BJ (cell line): ENCODE results near the gene MRAS. TPM values are rescaled to one million over a fixed set of nuclear protein-coding genes. Genes with fewer than 3 reads are reported as not detected.

ENCODE experiments used
- CTCF ChIA-PET: fragments of 350-600 bp; formaldehyde crosslinking; extraction: SDS; loops from one replicate; lab custom pipeline; 2021; ENCODE audit warnings: antibody characterized with exemption, inconsistent platforms; lab: Yijun Ruan, JAX
- POLR2A ChIA-PET: fragments of 300-600 bp; sonication (Branson Sonifier 250); formaldehyde crosslinking; extraction: SDS; loops from one replicate; lab custom pipeline; 2021; ENCODE audit warnings: antibody characterized with exemption; lab: Charles Lee
- DNase-seq: peaks from one replicate; pipeline ENCODE4 v3.0.0-alpha.2; 2011; ENCODE audit warnings: low read depth
- H3K27me3 ChIP-seq: 2 replicates; pipeline ENCODE4 v1.6.0; 2011; ENCODE audit warnings: low read length; ENCODE audit not compliant: control insufficient read depth, insufficient read depth
- H3K36me3 ChIP-seq: 2 replicates; pipeline ENCODE4 v1.5.1; 2011; ENCODE audit warnings: low read length; ENCODE audit not compliant: control insufficient read depth, insufficient read depth
- H3K4me3 ChIP-seq: 2 replicates; pipeline ENCODE4 v1.5.1; 2011; ENCODE audit warnings: low read depth, mild to moderate bottlenecking, control low read depth, low read length
- polyA plus RNA-seq: library from polyadenylated mRNA; depleted of rRNA; stranded (reverse); fragments of >200 nt; gene quantifications from 2 replicates; pipeline ENCODE4 v1.2.3, GENCODE V29; 2011
- TF ChIP-seq, protein P1 (sequence below): IDR thresholded peaks from 2 replicates; pipeline ENCODE4 v1.5.1; 2011; ENCODE audit warnings: low read depth, mild to moderate bottlenecking, control low read depth, inconsistent platforms, low read length, moderate library complexity; ENCODE audit not compliant: insufficient read depth

MRAS gene
- polyA plus RNA-seq, 1 experiment = 99.8 TPM

DNA sequence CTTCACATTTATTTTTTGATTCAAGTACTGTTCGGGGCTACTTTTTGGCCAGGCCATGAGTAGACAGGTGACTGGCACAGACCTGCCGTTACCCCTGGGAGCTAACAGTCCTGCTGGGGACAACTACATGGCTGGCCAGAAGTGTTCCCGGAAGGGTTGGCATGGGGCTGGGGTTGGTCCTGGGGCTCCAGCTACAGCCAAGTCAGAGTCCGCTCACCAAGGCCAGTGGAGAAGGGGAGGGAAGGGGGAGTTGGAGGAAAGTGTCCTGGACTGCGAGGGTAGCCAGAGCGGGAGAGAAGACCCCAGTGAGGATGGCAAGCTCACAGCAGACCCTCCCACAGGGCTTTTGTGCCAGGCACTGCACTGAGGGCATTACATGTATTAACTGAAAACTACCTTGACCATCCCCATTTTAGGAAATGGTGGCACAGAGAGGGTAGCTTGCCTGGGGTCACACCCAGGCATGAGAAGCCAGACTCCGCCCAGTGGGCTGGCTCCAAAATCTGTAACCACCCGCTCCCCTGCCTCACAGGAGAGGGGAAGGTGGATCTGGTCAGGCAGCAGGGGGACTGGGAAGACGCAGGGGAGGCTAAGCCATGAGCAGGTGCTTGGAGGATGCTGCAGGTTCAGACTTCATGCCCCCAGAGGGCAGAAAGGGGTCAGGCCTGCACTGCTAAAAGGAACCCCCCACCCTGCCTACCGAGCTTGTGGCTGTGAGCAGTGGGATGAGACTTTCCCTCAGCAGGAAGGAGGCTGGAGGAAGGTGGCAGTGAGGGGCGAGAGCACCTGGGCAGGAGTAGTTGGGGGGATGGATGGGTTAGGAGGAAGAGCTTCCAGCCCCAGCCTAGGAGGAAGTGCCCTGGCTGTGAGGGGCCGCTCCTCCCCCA, 47.7 kb downstream of the MRAS start:
- ChIA-PET CTCF (interaction anchor here (1.6 to 2.5 kb wide), 3 partner anchors 21 to 65 kb away, joined by 4 to 7 read pairs (median 4); partner anchors contain the start of gene MRAS), POLR2A (no interaction called here)
- TF ChIP-seq, protein P1, sequence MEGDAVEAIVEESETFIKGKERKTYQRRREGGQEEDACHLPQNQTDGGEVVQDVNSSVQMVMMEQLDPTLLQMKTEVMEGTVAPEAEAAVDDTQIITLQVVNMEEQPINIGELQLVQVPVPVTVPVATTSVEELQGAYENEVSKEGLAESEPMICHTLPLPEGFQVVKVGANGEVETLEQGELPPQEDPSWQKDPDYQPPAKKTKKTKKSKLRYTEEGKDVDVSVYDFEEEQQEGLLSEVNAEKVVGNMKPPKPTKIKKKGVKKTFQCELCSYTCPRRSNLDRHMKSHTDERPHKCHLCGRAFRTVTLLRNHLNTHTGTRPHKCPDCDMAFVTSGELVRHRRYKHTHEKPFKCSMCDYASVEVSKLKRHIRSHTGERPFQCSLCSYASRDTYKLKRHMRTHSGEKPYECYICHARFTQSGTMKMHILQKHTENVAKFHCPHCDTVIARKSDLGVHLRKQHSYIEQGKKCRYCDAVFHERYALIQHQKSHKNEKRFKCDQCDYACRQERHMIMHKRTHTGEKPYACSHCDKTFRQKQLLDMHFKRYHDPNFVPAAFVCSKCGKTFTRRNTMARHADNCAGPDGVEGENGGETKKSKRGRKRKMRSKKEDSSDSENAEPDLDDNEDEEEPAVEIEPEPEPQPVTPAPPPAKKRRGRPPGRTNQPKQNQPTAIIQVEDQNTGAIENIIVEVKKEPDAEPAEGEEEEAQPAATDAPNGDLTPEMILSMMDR = no peak

DNA sequence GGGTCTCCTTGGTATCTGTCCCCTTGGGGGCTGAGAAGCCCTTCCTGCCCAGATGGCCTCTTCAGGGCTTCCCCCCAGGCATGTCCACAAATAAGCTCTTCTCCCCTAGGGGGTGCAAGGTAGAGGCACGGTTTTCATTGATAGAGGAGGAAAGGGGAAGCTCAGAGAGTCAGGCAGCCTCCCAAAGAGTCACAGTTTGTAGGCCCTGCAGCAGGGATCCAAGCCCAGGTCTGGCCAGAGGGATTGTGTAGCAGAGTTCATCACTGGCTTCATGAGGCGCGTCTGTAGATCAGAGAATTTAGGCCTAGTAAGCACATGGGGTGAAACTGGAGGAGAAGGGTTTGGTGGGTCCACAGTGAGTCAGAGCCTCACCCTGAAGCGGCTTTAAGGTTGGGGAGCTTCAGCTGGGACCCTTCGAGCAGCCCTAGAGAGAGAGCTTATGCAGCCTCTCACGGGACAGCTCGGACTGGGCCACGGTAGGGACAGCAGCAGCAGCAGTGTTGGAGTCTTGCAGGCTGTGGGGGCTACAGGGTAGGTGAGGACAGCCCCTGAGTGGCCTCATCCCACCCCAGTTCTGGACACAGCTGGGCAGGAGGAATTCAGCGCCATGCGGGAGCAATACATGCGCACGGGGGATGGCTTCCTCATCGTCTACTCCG, 48.5 kb downstream of the MRAS start:
- TF ChIP-seq, protein P1 = no peak
- DNase-seq = no peak
- Histone ChIP-seq H3K4me3 (no peak overlapping the region), H3K27me3 (no peaks in the 10 kb centered on the region), H3K36me3 (peaks cover 17% of the 10 kb centered on the region)
- POLR2A ChIA-PET = no interaction called here
- CTCF ChIA-PET = interaction anchor here (1.6 to 2.5 kb wide), 5 partner anchors 10 to 66 kb away, joined by 4 to 7 read pairs (median 5); partner anchors contain the start of gene MRAS

More for the DNA sequence above, 47.7 kb downstream of the MRAS start:
- H3K36me3 ChIP-seq = peaks cover 14% of the 10 kb centered on the region
- no peak for DNase-seq
- no peaks in the 10 kb centered on the region for H3K27me3 ChIP-seq
- H3K4me3 ChIP-seq = no peak overlapping the region

DNA sequence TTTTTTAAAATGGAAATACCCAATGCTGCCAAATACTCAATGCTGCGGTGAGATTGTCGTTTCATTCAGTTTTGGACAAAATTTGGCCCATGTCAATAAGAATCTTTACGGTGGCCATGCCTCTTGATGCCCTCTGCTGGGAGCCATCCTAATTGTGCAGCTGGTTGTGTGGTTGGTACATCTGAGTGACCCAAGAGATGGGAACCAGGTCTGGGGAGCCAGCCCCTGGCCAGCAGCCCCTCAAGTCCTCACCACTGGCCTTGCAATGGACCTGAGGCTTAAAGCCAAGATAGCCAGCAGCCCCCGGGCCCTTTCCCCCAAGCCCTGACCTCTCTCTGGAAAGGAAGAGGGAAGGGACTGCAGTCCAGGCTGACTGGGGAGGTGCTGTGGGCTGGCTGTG, 49.6 kb downstream of the MRAS start:
- TF ChIP-seq, protein P1 = 0 out of 2 replicates have a peak, but pooled peaks have one; percentile 9
- ChIA-PET POLR2A (no interaction called here), CTCF (interaction anchor here (1.6 to 2.5 kb wide), 5 partner anchors 9 to 67 kb away, joined by 4 to 7 read pairs (median 5); partner anchors contain the start of gene MRAS)
- H3K36me3 ChIP-seq = peaks cover 21% of the 10 kb centered on the region
- H3K27me3 ChIP-seq = no peaks in the 10 kb centered on the region
- H3K4me3 ChIP-seq = no peak overlapping the region
- no peak for DNase-seq

DNA sequence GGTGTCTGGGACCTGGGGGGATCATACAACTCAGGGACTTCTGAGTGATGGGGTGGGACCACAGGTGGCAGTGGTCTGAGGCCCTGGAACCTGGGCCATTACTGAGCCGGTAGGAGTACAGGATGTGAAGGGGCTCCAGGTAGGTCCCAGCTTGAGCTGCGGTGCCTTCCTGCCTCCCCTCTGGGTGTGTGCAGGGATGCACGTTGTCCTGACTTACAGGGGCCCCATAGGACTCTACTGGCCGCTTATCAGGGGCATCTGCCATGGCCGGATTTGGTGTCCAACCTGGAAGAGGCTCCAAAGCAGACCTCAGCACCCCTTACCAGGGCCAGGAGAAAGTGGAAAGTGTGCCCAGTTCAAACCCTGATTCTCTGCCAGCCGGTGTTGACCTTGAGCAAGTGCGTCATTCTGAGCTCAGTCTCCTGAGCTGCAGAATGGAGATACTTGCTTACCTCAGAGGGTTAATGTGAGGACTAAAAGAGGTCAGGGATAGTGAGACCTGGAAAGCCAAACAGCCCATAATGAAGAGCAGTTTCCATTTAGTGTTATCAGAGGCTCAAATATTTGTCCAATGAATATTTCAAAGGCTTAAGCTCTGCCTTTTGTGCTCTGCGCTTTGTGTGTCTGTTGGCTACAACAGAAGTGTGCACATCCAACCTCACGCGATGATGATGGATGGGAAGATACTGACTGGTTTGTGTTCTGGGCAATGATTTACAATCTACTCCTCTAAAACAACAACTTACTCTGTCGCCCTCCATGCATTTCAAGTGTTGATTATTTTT, 50.6 kb downstream of the MRAS start:
- CTCF ChIA-PET = interaction anchor here (1.2 to 4.9 kb wide), 5 partner anchors 8 to 70 kb away, joined by 3 to 30 read pairs (median 6); no protein-coding TSS in a partner anchor
- Histone ChIP-seq H3K27me3 (no peaks in the 10 kb centered on the region), H3K36me3 (peaks cover 22% of the 10 kb centered on the region), H3K4me3 (no peak overlapping the region)
- no peak for DNase-seq
- TF ChIP-seq, protein P1 = no peak
- POLR2A ChIA-PET = no interaction called here
